ENCODE measurements around the gene SLIT3.

DNA sequence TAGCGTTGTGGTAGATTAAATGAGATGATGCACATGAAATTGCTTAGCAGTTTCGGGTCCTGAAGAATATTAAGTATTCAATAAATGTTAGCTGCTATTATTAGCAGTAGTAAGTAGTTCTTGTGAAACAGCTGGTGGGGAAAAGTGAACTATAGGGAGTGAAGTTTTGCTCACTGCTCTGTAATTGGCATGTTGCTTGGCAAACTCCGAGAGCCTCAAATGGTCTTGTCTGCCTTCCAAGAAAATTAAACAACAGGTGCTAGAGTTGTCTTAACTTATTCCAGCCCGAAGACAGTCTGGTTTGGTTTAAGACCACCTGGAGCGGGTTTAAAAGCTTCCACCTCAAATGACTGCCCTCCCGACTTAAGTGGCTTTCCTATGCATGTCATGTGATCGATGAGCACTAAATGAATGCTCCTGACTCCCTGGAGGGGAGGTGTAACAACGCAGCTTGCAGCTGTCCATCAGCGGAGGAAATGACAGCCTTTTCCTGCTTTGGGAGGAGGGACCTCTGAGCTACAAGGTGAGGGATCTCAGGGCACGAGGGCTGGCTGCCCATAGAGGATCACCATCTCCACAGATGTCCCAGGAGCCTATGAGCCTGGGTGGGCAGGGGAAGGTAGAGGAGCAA is 518.9 kb downstream of the SLIT3 start:
- TF ChIP-seq, protein P1, sequence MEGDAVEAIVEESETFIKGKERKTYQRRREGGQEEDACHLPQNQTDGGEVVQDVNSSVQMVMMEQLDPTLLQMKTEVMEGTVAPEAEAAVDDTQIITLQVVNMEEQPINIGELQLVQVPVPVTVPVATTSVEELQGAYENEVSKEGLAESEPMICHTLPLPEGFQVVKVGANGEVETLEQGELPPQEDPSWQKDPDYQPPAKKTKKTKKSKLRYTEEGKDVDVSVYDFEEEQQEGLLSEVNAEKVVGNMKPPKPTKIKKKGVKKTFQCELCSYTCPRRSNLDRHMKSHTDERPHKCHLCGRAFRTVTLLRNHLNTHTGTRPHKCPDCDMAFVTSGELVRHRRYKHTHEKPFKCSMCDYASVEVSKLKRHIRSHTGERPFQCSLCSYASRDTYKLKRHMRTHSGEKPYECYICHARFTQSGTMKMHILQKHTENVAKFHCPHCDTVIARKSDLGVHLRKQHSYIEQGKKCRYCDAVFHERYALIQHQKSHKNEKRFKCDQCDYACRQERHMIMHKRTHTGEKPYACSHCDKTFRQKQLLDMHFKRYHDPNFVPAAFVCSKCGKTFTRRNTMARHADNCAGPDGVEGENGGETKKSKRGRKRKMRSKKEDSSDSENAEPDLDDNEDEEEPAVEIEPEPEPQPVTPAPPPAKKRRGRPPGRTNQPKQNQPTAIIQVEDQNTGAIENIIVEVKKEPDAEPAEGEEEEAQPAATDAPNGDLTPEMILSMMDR (IDR thresholded peaks at IDR 0.05) = no peak
- TF ChIP-seq POLR2A (IDR thresholded peaks at IDR 0.05) = no peak

Data from Peyer's patch (tissue), 4 donors.